ENCODE results near the gene S1PR1.

Gene S1PR1

GRCh38 chr1:101193733-101194169 lies 43.1 kb upstream of the S1PR1 start:
- TF ChIP-seq FOXP2 (optimal IDR thresholded peaks at IDR 0.05; ENCODE audit: borderline replicate concordance, extremely low read depth, extremely low read length, insufficient read depth) (no peak), POLR2AphosphoS5 (IDR thresholded peaks at IDR 0.05; ENCODE audit: low read depth, low read length) (no peak), REST (IDR thresholded peaks at IDR 0.05; ENCODE audit: insufficient read depth in 1 of 2, low read depth in 2 of 2, low read length in 2 of 2) (no peak), SIN3A (IDR thresholded peaks at IDR 0.05; ENCODE audit: borderline replicate concordance, insufficient read depth, low read length) (no peak), TAF1 (IDR thresholded peaks at IDR 0.05; ENCODE audit: borderline replicate concordance, insufficient read depth, low read length) (no peak)

GRCh38 chr1:101194746-101195145 lies 42.1 kb upstream of the S1PR1 start:
- no peak for TF ChIP-seq POLR2AphosphoS5 (IDR thresholded peaks at IDR 0.05; ENCODE audit: low read depth, low read length)
- TF ChIP-seq SIN3A (IDR thresholded peaks at IDR 0.05; ENCODE audit: borderline replicate concordance, insufficient read depth, low read length) = no peak
- no peak for TF ChIP-seq REST (IDR thresholded peaks at IDR 0.05; ENCODE audit: insufficient read depth in 1 of 2, low read depth in 2 of 2, low read length in 2 of 2)
- TF ChIP-seq TAF1 (IDR thresholded peaks at IDR 0.05; ENCODE audit: borderline replicate concordance, insufficient read depth, low read length) = no peak
- no peak for TF ChIP-seq FOXP2 (optimal IDR thresholded peaks at IDR 0.05; ENCODE audit: borderline replicate concordance, extremely low read depth, extremely low read length, insufficient read depth)

GRCh38 chr1:101196668-101197067 lies 40.2 kb upstream of the S1PR1 start:
- TF ChIP-seq FOXP2 (optimal IDR thresholded peaks at IDR 0.05; ENCODE audit: borderline replicate concordance, extremely low read depth, extremely low read length, insufficient read depth) (no peak), REST (IDR thresholded peaks at IDR 0.05; ENCODE audit: insufficient read depth in 1 of 2, low read depth in 2 of 2, low read length in 2 of 2) (no peak), POLR2AphosphoS5 (IDR thresholded peaks at IDR 0.05; ENCODE audit: low read depth, low read length) (no peak), TAF1 (IDR thresholded peaks at IDR 0.05; ENCODE audit: borderline replicate concordance, insufficient read depth, low read length) (no peak), SIN3A (IDR thresholded peaks at IDR 0.05; ENCODE audit: borderline replicate concordance, insufficient read depth, low read length) (no peak)

GRCh38 chr1:101198842-101199636 lies 37.8 kb upstream of the S1PR1 start:
- no peak for TF ChIP-seq FOXP2 (optimal IDR thresholded peaks at IDR 0.05; ENCODE audit: borderline replicate concordance, extremely low read depth, extremely low read length, insufficient read depth)
- TF ChIP-seq POLR2AphosphoS5 (IDR thresholded peaks at IDR 0.05; ENCODE audit: low read depth, low read length) = no peak
- no peak for TF ChIP-seq REST (IDR thresholded peaks at IDR 0.05; ENCODE audit: insufficient read depth in 1 of 2, low read depth in 2 of 2, low read length in 2 of 2)
- TF ChIP-seq SIN3A (IDR thresholded peaks at IDR 0.05; ENCODE audit: borderline replicate concordance, insufficient read depth, low read length) = no peak
- TF ChIP-seq TAF1 (IDR thresholded peaks at IDR 0.05; ENCODE audit: borderline replicate concordance, insufficient read depth, low read length) = no peak
